H9 (cell line): ENCODE measurements around the gene THRB. TPM values are rescaled to one million over a fixed set of nuclear protein-coding genes. Genes with fewer than 3 reads are reported as not detected.

Experiments used
- DNase-seq: peaks from one replicate; pipeline ENCODE4 v3.0.0-alpha.2; 2017
- H2AFZ ChIP-seq: one replicate; pipeline ENCODE4 v1.6.1; 2013; ENCODE audit warnings: mild to moderate bottlenecking, low read length, control low read depth, moderate library complexity
- H2AK5ac ChIP-seq: 2 replicates; pipeline ENCODE4 v1.6.1; 2013; ENCODE audit warnings: low read length, control low read depth, mixed read lengths; ENCODE audit not compliant: insufficient read length
- H2BK120ac ChIP-seq: one replicate; pipeline ENCODE4 v1.6.1; 2013; ENCODE audit warnings: low read depth, mild to moderate bottlenecking, low read length, control low read depth, inconsistent platforms; ENCODE audit not compliant: poor library complexity, severe bottlenecking
- H2BK12ac ChIP-seq: 2 replicates; pipeline ENCODE4 v1.6.1; 2013; ENCODE audit warnings: low read length, control low read depth, mixed read lengths, low read depth; ENCODE audit not compliant: insufficient read length
- H2BK15ac ChIP-seq: 2 replicates; pipeline ENCODE4 v1.6.1; 2013; ENCODE audit warnings: low read depth, low read length, control low read depth
- H2BK20ac ChIP-seq: one replicate; pipeline ENCODE4 v1.6.1; 2013; ENCODE audit warnings: low read depth, mild to moderate bottlenecking, low read length, control low read depth, inconsistent platforms; ENCODE audit not compliant: poor library complexity, severe bottlenecking
- H2BK5ac ChIP-seq: 2 replicates; pipeline ENCODE4 v1.6.1; 2013; ENCODE audit warnings: low read length, control low read depth, mixed read lengths; ENCODE audit not compliant: insufficient read length
- H3K14ac ChIP-seq: 2 replicates; pipeline ENCODE4 v1.6.1; 2013; ENCODE audit warnings: low read length, control low read depth; ENCODE audit not compliant: insufficient read depth
- H3K18ac ChIP-seq: 2 replicates; pipeline ENCODE4 v1.6.1; 2013; ENCODE audit warnings: low read depth, mild to moderate bottlenecking, mixed read lengths, low read length, control low read depth; ENCODE audit not compliant: insufficient read length
- H3K23ac ChIP-seq: 2 replicates; pipeline ENCODE4 v1.6.1; 2013; ENCODE audit warnings: low read length, control low read depth, mixed read lengths, low read depth; ENCODE audit not compliant: insufficient read length
- H3K23me2 ChIP-seq: 2 replicates; pipeline ENCODE4 v1.6.1; 2013; ENCODE audit warnings: low read depth, mild to moderate bottlenecking, mixed read lengths, low read length, control low read depth; ENCODE audit not compliant: insufficient read length, poor library complexity, severe bottlenecking
- H3K27ac ChIP-seq: 2 replicates; pipeline ENCODE4 v1.5.1; 2013; ENCODE audit warnings: low read length, control low read depth, mixed read lengths, low read depth; ENCODE audit not compliant: insufficient read length
- H3K27me3 ChIP-seq: 2 replicates; pipeline ENCODE4 v1.6.1; 2013; ENCODE audit warnings: low read length, control low read depth, inconsistent platforms; ENCODE audit not compliant: insufficient read depth
- H3K4ac ChIP-seq: 2 replicates; pipeline ENCODE4 v1.6.1; 2013; ENCODE audit warnings: low read depth, mild to moderate bottlenecking, control low read depth, inconsistent platforms, low read length, moderate library complexity
- H3K4me1 ChIP-seq: 2 replicates; pipeline ENCODE4 v1.6.1; 2013; ENCODE audit warnings: low read length, control low read depth, inconsistent platforms; ENCODE audit not compliant: insufficient read depth
- H3K4me2 ChIP-seq: 2 replicates; pipeline ENCODE4 v1.6.1; 2013; ENCODE audit warnings: low read length, control low read depth, mixed read lengths; ENCODE audit not compliant: insufficient read length, insufficient read depth
- H3K56ac ChIP-seq: 2 replicates; pipeline ENCODE4 v1.6.1; 2013; ENCODE audit warnings: low read depth, mild to moderate bottlenecking, mixed read lengths, low read length, control low read depth; ENCODE audit not compliant: insufficient read length
- H3K79me1 ChIP-seq: 2 replicates; pipeline ENCODE4 v1.6.1; 2013; ENCODE audit warnings: low read depth, mild to moderate bottlenecking, moderate library complexity, low read length, control low read depth, inconsistent platforms; ENCODE audit not compliant: insufficient read depth, poor library complexity, severe bottlenecking
- H3K79me2 ChIP-seq: 2 replicates; pipeline ENCODE4 v1.6.1; 2013; ENCODE audit warnings: low read length, control low read depth, inconsistent platforms; ENCODE audit not compliant: insufficient read depth
- H3K9ac ChIP-seq: 2 replicates; pipeline ENCODE4 v1.6.1; 2013; ENCODE audit warnings: low read length, control low read depth, mixed read lengths; ENCODE audit not compliant: insufficient read length; ENCODE audit errors: extremely low read depth
- H3K9me3 ChIP-seq: one replicate; pipeline ENCODE4 v1.6.1; 2013; ENCODE audit warnings: low read depth, low read length, inconsistent platforms; ENCODE audit not compliant: control insufficient read depth
- H3T11ph ChIP-seq: one replicate; pipeline ENCODE4 v1.6.1; 2013; ENCODE audit warnings: mild to moderate bottlenecking, low read length, control low read depth, inconsistent platforms
- H4K20me1 ChIP-seq: one replicate; pipeline ENCODE4 v1.6.1; 2013; ENCODE audit not compliant: control insufficient read depth, insufficient read length, insufficient read depth
- H4K5ac ChIP-seq: 2 replicates; pipeline ENCODE4 v1.6.1; 2013; ENCODE audit warnings: low read depth, mild to moderate bottlenecking, mixed read lengths, low read length, control low read depth; ENCODE audit not compliant: insufficient read length
- H4K8ac ChIP-seq: replicated peaks from 2 replicates; pipeline ENCODE4 v1.6.1; 2013; ENCODE audit warnings: low read length, control low read depth, mixed read lengths, low read depth; ENCODE audit not compliant: insufficient read length
- H4K91ac ChIP-seq: 2 replicates; pipeline ENCODE4 v1.6.1; 2013; ENCODE audit warnings: low read depth, mild to moderate bottlenecking, moderate library complexity, mixed read lengths, low read length, control low read depth; ENCODE audit not compliant: insufficient read length
- H3K27ac Mint-ChIP-seq, 3 experiments: 2 replicates in 2 of 3; 3 replicates in 1 of 3; pipeline ENCODE4 v1.8.0; 2020 to 2021; ENCODE audit warnings: mixed read lengths in 3 of 3, mild to moderate bottlenecking in 1 of 3, moderate library complexity in 1 of 3
- H3K27me3 Mint-ChIP-seq: 2 replicates; pipeline ENCODE4 v1.8.0; 2021; ENCODE audit warnings: low read depth, mild to moderate bottlenecking, moderate library complexity, mixed read lengths
- H3K36me3 Mint-ChIP-seq, 3 experiments: 2 replicates in 2 of 3; 3 replicates in 1 of 3; pipeline ENCODE4 v1.8.0; 2020 to 2021; ENCODE audit warnings: low read depth in 3 of 3, mixed read lengths in 3 of 3; ENCODE audit not compliant: insufficient read depth in 1 of 3
- H3K4me1 Mint-ChIP-seq, 2 experiments: 2 replicates each; pipeline ENCODE4 v1.8.0; 2020; ENCODE audit warnings: mixed read lengths in 2 of 2
- H3K4me3 Mint-ChIP-seq, 2 experiments: 2 replicates in 1 of 2; 3 replicates in 1 of 2; pipeline ENCODE4 v1.8.0; 2020 to 2021; ENCODE audit warnings: mild to moderate bottlenecking in 2 of 2, mixed read lengths in 2 of 2, moderate library complexity in 1 of 2
- H3K9me3 Mint-ChIP-seq, 2 experiments: 2 replicates in 1 of 2; 3 replicates in 1 of 2; pipeline ENCODE4 v1.8.0; 2020; ENCODE audit warnings: mild to moderate bottlenecking in 2 of 2, mixed read lengths in 2 of 2, moderate library complexity in 1 of 2
- CTCF ChIP-seq: fragments of 200-600 bp; sonication (generic); conservative IDR thresholded peaks from 3 replicates; pipeline ENCODE4 v1.8.0; 2021; ENCODE audit warnings: antibody characterized with exemption, mild to moderate bottlenecking
- WGBS: extraction: QIAGEN DNeasy Blood & Tissue Kit; methylation state at CpG from one replicate; pipeline ENCODE4 v1.1.7; 2013; ENCODE audit warnings: missing lambda C conversion rate, low lambda C conversion rate, mixed read lengths; ENCODE audit not compliant: insufficient read length; ENCODE audit errors: extremely low coverage; 5-methylcytosine and 5-hydroxymethylcytosine counted together
- total RNA-seq: library from RNA; stranded (reverse); gene quantifications from 2 replicates; pipeline ENCODE4 v1.2.1, GENCODE V29; 2021

THRB gene
- total RNA-seq, 1 experiment from 2014 or later, result 8.6 TPM

- no CpG with 5 or more reads among the region's 2 CpGs for WGBS
- H3K18ac ChIP-seq, result no peak overlapping the region
- H3K4me1 Mint-ChIP-seq, result peaks cover 0 to 2% of the 10 kb centered on the region in 2 experiments; a peak in 2 of 4 replicates
- no peaks in the 10 kb centered on the region for H3K27me3 ChIP-seq
- no peak for DNase-seq
- H3K79me1 ChIP-seq, result no peaks in the 10 kb centered on the region
- no peak overlapping the region for H3T11ph ChIP-seq
- H2AFZ ChIP-seq, result no peak overlapping the region
- H3K56ac ChIP-seq, result no peak overlapping the region
- H2AK5ac ChIP-seq, result no peak overlapping the region
- H4K20me1 ChIP-seq, result no peaks in the 10 kb centered on the region
- H3K9me3 ChIP-seq, result no peaks in the 10 kb centered on the region
- H3K27ac Mint-ChIP-seq, result no peak overlapping the region
- no peaks in the 10 kb centered on the region for H3K79me2 ChIP-seq
- no peak overlapping the region for H3K9ac ChIP-seq
- no peaks in the 10 kb centered on the region for H3K23me2 ChIP-seq
- H3K4me2 ChIP-seq, result no peak overlapping the region
- no peaks in the 10 kb centered on the region for H3K4me1 ChIP-seq
- H3K36me3 Mint-ChIP-seq, result peaks cover 2 to 23% (median 10%) of the 10 kb centered on the region in 3 experiments
- H3K23ac ChIP-seq, result no peak overlapping the region
- no peak overlapping the region for H3K14ac ChIP-seq
- no peak overlapping the region for H4K91ac ChIP-seq
- H3K27ac ChIP-seq, result no peak overlapping the region
- H2BK15ac ChIP-seq, result no peak overlapping the region
- no peak overlapping the region for H4K8ac ChIP-seq
- H3K27me3 Mint-ChIP-seq, result no peaks in the 10 kb centered on the region
- no peak overlapping the region for H3K4ac ChIP-seq
- TF ChIP-seq CTCF, result no peak
- H2BK20ac ChIP-seq, result no peak overlapping the region
- peaks cover 20 to 21% of the 10 kb centered on the region in 2 experiments for H3K9me3 Mint-ChIP-seq
- H2BK12ac ChIP-seq, result no peak overlapping the region
- no peak overlapping the region for H2BK120ac ChIP-seq
- no peak overlapping the region for H4K5ac ChIP-seq
- H2BK5ac ChIP-seq, result no peak overlapping the region
- H3K4me3 Mint-ChIP-seq, result no peak overlapping the region
Measured at GRCh38 chr3:24199300-24199699, 295.4 kb downstream of the THRB start.
